ENCODE results near the gene ADPRHL1. TPM values are rescaled to one million over a fixed set of nuclear protein-coding genes. Genes with fewer than 3 reads are reported as not detected.

The ADPRHL1 gene
- total RNA-seq, 1 experiment from 2014 or later, result 2.7 TPM

GRCh38 chr13:113476811-113477210 lies 23.5 kb upstream of the ADPRHL1 start:
- H3K4me2 ChIP-seq (ENCODE audit: insufficient read depth, insufficient read length, low read length), result no peak overlapping the region
- no peak overlapping the region for H2BK20ac ChIP-seq (ENCODE audit: low read depth, low read length, poor library complexity, severe bottlenecking)
- no peak overlapping the region for H2AFZ ChIP-seq (ENCODE audit: low read length)
- H3K4me1 Mint-ChIP-seq, result peaks cover 2 to 5% of the 10 kb centered on the region in 2 experiments; a peak in 3 of 4 replicates
- no peak overlapping the region for H3K23ac ChIP-seq (ENCODE audit: insufficient read length, low read depth, low read length)
- no peak overlapping the region for H3K4ac ChIP-seq (ENCODE audit: low read depth, low read length)
- no peaks in the 10 kb centered on the region for H3K9me3 Mint-ChIP-seq
- no peaks in the 10 kb centered on the region for H4K20me1 ChIP-seq (ENCODE audit: control insufficient read depth, insufficient read depth, insufficient read length)
- H3K14ac ChIP-seq (ENCODE audit: insufficient read depth, low read length), result no peak overlapping the region
- no peaks in the 10 kb centered on the region for H3K79me1 ChIP-seq (ENCODE audit: insufficient read depth, low read depth, low read length, poor library complexity, severe bottlenecking)
- H3K56ac ChIP-seq (ENCODE audit: insufficient read length, low read depth, low read length), result no peak overlapping the region
- H3K18ac ChIP-seq (ENCODE audit: insufficient read length, low read depth, low read length), result no peak overlapping the region
- H4K5ac ChIP-seq (ENCODE audit: insufficient read length, low read depth, low read length), result no peak overlapping the region
- no peak overlapping the region for H3K4me3 Mint-ChIP-seq
- no peak overlapping the region for H2BK5ac ChIP-seq (ENCODE audit: insufficient read length, low read length)
- DNase-seq, result no peak
- no peaks in the 10 kb centered on the region for H3K27me3 ChIP-seq (ENCODE audit: insufficient read depth, low read length)
- H2BK15ac ChIP-seq (ENCODE audit: low read depth, low read length), result no peak overlapping the region
- H2BK120ac ChIP-seq (ENCODE audit: low read depth, low read length, poor library complexity, severe bottlenecking), result no peak overlapping the region
- H3K79me2 ChIP-seq (ENCODE audit: insufficient read depth, low read length), result no peaks in the 10 kb centered on the region
- H3T11ph ChIP-seq (ENCODE audit: low read length), result no peak overlapping the region
- no peak overlapping the region for H3K9ac ChIP-seq (ENCODE audit: extremely low read depth, insufficient read length, low read length)
- H4K91ac ChIP-seq (ENCODE audit: insufficient read length, low read depth, low read length), result no peak overlapping the region
- no peak overlapping the region for H2AK5ac ChIP-seq (ENCODE audit: insufficient read length, low read length)
- H3K23me2 ChIP-seq (ENCODE audit: insufficient read length, low read depth, low read length, poor library complexity, severe bottlenecking), result peaks cover 2% of the 10 kb centered on the region
- no peak overlapping the region for H2BK12ac ChIP-seq (ENCODE audit: insufficient read length, low read depth, low read length)
- no CpG with 5 or more reads among the region's 7 CpGs for WGBS (ENCODE audit: extremely low coverage, insufficient read length, low lambda C conversion rate)
- H3K36me3 Mint-ChIP-seq (ENCODE audit: insufficient read depth in 1 of 3, low read depth in 3 of 3), result peaks cover 2 to 76% (median 69%) of the 10 kb centered on the region in 3 experiments
- no peak for TF ChIP-seq CTCF (conservative IDR thresholded peaks at IDR 0.05)
- no peak overlapping the region for H3K27ac ChIP-seq (ENCODE audit: insufficient read length, low read depth, low read length)
- H3K9me3 ChIP-seq (ENCODE audit: control insufficient read depth, low read depth, low read length), result no peaks in the 10 kb centered on the region
- no peaks in the 10 kb centered on the region for H3K4me1 ChIP-seq (ENCODE audit: insufficient read depth, low read length)
- no peaks in the 10 kb centered on the region for H3K27me3 Mint-ChIP-seq (ENCODE audit: low read depth)
- H4K8ac ChIP-seq (replicated peaks; ENCODE audit: insufficient read length, low read depth, low read length), result no peak overlapping the region
- H3K27ac Mint-ChIP-seq, result no peak overlapping the region; a peak in 1 of 7 replicates
